Hematopoietic multipotent progenitor cell (in vitro differentiated cells): ENCODE measurements around the gene TMEM176B. TPM values are rescaled to one million over a fixed set of nuclear protein-coding genes. Genes with fewer than 3 reads are reported as not detected.
"Not testable (repeated sequence)": the region's sequence is repeated elsewhere in the genome, so short reads cannot be mapped to it uniquely, and the experiment has no call there.

ENCODE experiments used
- DNase-seq, 3 donors: peaks; one replicate each; pipeline ENCODE4 v3.0.0-alpha.2; 2011 to 2015; ENCODE audit warnings: low read depth in 2 of 3, low spot score in 2 of 3
- total RNA-seq: library from RNA; depleted of rRNA; stranded (reverse); fragments of >200 nt; gene quantifications from one replicate; pipeline ENCODE4 v1.2.3, GENCODE V29; 2012

The TMEM176B gene
- total RNA-seq, 1 donor = 5.4 TPM

GRCh38 chr7:150791746-150792452 lies 8.3 kb downstream of the TMEM176B start:
- no peak for DNase-seq

DNA sequence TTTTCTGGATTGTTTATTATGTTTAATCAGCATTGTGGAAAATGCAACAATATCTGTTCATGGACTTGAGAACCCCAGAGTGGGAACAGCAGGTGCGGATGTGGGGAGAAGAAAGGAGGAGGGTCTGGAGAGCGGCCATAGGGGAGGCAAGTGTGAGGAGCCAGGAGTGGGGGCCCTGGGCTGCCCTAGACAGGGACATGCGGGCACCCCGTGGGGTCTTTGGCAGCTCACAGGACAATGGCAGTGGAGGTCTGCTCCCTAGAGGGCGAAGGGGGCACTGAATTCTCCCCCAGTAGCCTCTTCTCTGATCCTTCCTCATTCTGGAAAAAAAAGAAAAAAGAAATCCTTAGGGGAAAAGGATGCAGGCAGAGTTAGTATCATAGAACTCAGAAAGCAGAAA lies 8.9 kb downstream of the TMEM176B start:
- no peak for DNase-seq

GRCh38 chr7:150790416-150791075 lies 9.6 kb downstream of the TMEM176B start:
- no peak for DNase-seq

- peak in 1 of 3 donors; percentile 44 for DNase-seq
Measured at GRCh38 chr7:150788474-150789269, 11.5 kb downstream of the TMEM176B start.

DNA sequence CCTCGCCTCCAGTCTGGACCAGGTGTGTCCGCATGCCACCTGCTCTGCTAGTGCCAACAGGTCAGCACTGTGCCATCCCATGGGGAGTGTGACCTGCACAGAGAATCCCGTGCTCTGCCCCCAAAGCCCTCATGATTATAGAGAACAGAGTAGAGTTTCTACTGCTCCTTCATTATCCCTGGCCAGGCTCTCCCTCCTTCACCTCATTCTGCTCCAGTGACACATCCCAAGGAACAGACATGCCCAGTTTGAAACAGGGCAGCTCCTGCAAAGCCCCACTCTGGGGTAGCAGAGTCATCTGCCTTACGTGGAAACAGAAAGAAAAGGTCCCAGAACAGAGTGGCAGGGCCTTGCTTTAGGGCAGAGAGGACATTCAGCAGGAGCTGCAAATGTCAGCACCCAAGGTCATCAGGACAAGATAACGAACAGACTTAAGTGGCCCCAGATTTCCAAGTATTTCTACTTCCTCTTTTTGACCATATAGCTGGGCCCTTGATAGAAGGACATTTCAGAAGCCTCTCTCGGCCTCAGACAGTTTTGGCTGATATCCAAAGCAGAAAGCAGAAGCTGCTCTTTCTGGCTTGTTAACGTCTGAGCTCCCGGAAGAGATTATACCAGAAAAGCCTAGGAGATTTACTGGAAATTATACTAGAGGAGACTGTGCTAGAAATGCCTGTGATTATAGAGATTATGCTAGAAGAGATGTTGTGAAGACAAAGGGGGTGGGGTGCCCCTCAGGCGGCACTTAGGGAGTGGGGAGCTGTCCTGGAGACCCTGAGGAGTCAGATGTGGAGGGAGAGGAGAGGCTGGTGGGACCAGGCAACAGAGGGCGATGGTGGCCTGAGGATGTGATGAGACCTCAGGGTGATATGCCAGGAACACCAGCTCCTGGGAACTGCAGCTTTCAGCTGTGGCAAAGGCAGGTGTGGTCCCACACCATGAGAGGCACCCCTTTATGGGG lies 12.6 kb downstream of the TMEM176B start:
- DNase-seq = peak in 2 of 3 donors; percentile 76 to 88

- no peak for DNase-seq
Measured at GRCh38 chr7:150784954-150785353, 15.2 kb downstream of the TMEM176B start.

DNA sequence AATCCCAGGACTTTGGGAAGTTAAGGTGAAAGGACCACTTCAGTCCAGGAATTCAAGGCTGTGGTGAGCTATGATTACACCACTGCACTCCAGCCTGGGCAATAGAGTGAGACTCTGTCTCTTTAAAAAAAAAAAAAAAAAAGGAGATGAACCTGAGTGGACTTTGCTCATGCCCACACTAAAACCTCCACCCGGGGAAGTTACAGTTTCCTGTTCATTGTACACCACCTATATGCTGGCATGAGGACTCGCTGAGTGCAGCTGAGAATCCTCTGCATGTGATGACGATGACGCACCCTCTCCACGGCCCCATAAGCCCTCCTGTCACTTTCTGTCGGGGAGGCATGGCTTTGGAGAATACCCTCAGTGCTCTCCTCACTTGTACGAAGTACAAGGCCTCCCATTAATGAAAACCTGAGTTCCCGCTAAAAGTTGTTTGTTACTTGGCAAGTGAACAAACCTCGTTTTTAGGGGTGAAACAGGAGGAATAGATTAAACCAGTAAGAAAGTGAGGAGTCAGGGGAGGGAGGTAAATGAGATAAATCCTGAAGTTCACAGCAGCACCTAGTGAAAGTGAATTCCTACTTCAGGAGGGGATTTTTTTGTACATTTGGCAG lies 15.9 kb downstream of the TMEM176B start:
- no peak for DNase-seq

GRCh38 chr7:150781961-150782360 lies 18.2 kb downstream of the TMEM176B start:
- DNase-seq = no peak

GRCh38 chr7:150781103-150781502 lies 19.1 kb downstream of the TMEM176B start:
- DNase-seq = no peak

DNA sequence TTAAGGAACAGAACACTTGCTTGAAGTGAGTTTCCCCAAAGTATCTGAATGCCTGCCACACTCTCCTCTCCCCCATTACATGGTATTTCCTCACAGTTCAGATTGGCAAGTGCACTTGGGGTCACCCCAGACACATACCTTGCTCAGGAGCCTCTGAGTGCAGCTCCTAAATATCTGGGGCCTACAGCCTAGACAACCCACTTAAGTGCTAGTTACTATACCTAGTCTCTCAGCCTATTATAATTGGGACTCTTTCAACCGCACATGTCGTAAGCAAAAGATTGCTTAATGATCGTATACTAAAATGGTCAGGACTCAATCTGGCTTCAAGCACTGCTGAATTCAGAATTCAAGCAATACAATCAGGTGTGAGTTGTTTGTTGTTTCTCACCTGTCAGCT lies 19.9 kb downstream of the TMEM176B start:
- DNase-seq = no peak

DNA sequence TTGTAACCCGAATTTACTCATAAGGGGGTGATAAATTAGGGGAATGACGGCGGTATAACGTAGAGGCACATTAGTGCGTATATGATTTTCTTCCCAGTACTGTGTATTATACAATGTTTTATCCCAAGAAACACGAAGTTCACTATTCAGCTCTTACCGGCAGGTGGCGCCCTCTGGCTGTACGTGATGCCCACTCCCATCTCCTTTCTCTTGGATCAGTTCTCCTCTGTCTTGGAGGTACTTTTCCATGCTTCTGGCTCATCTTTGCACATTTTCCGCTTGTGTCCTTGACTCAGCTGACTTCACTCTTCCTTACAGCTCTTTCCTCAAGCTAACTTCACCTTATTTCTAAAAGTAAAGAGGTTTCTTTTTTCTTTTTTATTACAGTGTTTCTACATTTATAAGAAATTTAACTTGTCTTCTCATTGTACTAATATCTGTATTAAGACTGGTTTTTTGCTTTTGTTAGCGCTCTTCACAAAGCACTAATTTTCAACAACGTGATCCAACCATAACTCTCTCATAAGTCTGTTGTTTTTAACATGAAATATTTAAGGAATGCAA lies 21.3 kb downstream of the TMEM176B start:
- DNase-seq = peak; percentile 37 to 71 (median 57)

GRCh38 chr7:150778014-150778737 lies 22.0 kb downstream of the TMEM176B start:
- DNase-seq = peak in 1 of 3 donors; percentile 11

DNA sequence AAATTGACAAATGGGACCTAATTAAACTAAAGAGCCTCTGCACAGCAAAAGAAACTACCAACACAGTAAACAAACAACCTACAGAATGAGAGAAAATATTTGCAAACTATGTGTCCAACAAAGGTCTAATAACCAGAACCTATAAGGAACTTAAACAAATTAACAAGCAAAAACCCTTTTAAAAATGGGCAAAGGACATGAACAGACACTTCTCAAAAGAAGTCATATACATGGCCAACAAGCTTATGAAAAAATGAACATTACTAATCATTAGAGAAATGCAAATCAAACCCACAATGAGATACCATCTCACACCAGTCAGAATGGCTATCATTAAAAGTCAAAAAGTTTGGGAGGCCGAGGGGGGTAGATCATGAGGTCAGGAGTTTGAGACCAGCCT lies 26.0 kb downstream of the TMEM176B start:
- not testable (repeated sequence) for DNase-seq

DNA sequence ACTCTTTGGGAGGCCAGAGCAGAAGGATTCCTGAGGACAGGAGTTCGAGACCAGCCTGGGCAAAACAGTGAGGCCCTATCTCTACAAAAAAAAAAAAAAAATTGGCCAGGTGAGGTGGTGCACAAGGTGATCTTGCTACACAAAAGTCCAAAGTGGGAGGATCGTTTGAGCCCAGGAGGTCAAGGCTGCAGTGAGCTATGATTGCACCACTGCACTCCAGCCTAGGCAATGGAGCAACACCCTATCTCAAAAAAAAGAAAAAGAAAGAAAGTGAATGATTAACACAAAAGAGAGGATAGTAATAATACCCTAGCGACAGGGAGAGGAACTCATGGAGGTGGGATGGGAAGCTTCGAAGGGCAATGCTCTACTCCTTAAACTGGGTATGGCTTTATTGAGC lies 30.4 kb downstream of the TMEM176B start:
- no peak for DNase-seq

DNA sequence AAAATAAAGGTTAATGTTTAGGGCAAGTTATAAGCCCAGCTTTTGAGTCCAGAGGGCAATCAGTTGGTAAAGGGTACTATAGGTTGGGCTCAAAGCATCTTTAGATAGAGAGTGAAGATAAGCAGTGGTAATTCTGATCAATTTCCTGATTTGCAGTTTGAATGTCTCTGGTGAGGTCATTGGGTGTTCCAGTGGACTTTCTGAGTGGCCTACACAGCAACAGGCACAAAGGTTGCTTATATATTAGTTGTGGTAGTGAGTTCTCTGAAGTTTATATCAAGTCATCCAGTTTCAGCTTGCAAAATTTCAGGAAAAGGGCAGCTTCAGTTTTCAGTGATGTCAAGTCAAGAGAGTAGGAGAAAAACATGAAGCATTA lies 33.8 kb downstream of the TMEM176B start:
- no peak for DNase-seq

DNA sequence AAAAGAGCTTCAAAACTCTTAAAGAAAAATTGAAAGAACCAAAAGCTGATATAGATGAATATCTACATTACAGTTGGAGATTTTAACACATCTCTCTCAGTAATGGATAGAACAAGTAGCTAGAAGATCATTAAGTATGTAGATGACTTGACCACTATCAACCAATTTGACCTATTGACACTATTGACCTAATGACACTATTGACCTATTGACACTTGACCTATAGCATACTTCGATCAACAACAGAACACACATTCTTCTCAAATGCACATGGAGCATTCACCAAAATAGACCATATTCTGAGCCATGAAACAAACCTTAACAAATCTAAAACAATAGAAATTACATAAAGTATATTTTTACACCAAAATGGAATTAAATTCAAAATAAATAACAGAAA lies 40.7 kb downstream of the TMEM176B start:
- DNase-seq = no peak

GRCh38 chr7:150756858-150757257 lies 43.3 kb downstream of the TMEM176B start:
- peak in 2 of 3 donors; percentile 36 to 67 for DNase-seq

GRCh38 chr7:150756166-150756565 lies 44.0 kb downstream of the TMEM176B start:
- DNase-seq = no peak
